ENCODE results near the gene NWD2.

The NWD2 gene

GRCh38 chr4:37469286-37469685, 224.7 kb downstream of the NWD2 start:
- Histone ChIP-seq H3K36me3 (ENCODE audit: control insufficient read depth in 2 of 2, insufficient read depth in 1 of 2, low read length in 2 of 2) (no peaks in the 10 kb centered on the region), H3K27ac (ENCODE audit: extremely low read depth, low read depth, low read length) (no peak overlapping the region), H3K9me3 (ENCODE audit: control insufficient read depth, insufficient read depth, low read depth, low read length) (no peaks in the 10 kb centered on the region), H3K4me1 (ENCODE audit: control insufficient read depth, insufficient read depth, low read length) (no peaks in the 10 kb centered on the region), H3K4me3 (ENCODE audit: low read depth, low read length) (no peak overlapping the region)
- CTCF ChIA-PET: interaction anchor here (1.1 kb wide), 1 partner anchor 16 kb away, joined by 5 read pairs; a partner anchor contains a TSS
- POLR2A ChIA-PET: no interaction called here
- TF ChIP-seq ZNF184 (tag by site-specific recombination; IDR thresholded peaks at IDR 0.05) (no peak), ZXDB (tag by site-specific recombination; IDR thresholded peaks at IDR 0.05) (no peak), ZBTB7A (tag by site-specific recombination; IDR thresholded peaks at IDR 0.05; ENCODE audit: low read depth) (no peak), ZBTB44 (tag by site-specific recombination; IDR thresholded peaks at IDR 0.05) (no peak), ZNF639 (tag by site-specific recombination; IDR thresholded peaks at IDR 0.05) (no peak), PRDM1 (tag by site-specific recombination; IDR thresholded peaks at IDR 0.05) (no peak), ZNF660 (tag by site-specific recombination; IDR thresholded peaks at IDR 0.05) (no peak), ZNF18 (tag by site-specific recombination; IDR thresholded peaks at IDR 0.05) (no peak), ZEB2 (tag by site-specific recombination; IDR thresholded peaks at IDR 0.05) (no peak), GFI1B (tag by site-specific recombination; IDR thresholded peaks at IDR 0.05) (no peak), ZNF785 (tag by site-specific recombination; IDR thresholded peaks at IDR 0.05) (no peak), ZNF37A (tag by site-specific recombination; IDR thresholded peaks at IDR 0.05) (no peak), ZNF449 (tag by site-specific recombination; IDR thresholded peaks at IDR 0.05) (no peak), ZNF626 (tag by site-specific recombination; IDR thresholded peaks at IDR 0.05) (no peak)

GRCh38 chr4:37470245-37470644, 225.7 kb downstream of the NWD2 start:
- no peaks in the 10 kb centered on the region for H3K4me1 ChIP-seq (ENCODE audit: control insufficient read depth, insufficient read depth, low read length)
- ChIA-PET CTCF (interaction anchor here (1.1 kb wide), 1 partner anchor 17 kb away, joined by 5 read pairs; a partner anchor contains a TSS), POLR2A (no interaction called here)
- no peaks in the 10 kb centered on the region for H3K9me3 ChIP-seq (ENCODE audit: control insufficient read depth, insufficient read depth, low read depth, low read length)
- H3K36me3 ChIP-seq (ENCODE audit: control insufficient read depth in 2 of 2, insufficient read depth in 1 of 2, low read length in 2 of 2): no peaks in the 10 kb centered on the region
- H3K27ac ChIP-seq (ENCODE audit: extremely low read depth, low read depth, low read length): no peak overlapping the region
- no peak overlapping the region for H3K4me3 ChIP-seq (ENCODE audit: low read depth, low read length)
- no peak for TF ChIP-seq PRDM4 (tag by site-specific recombination; IDR thresholded peaks at IDR 0.05)
- no peak for TF ChIP-seq OSR2 (tag by site-specific recombination; IDR thresholded peaks at IDR 0.05)
- TF ChIP-seq ZNF37A (tag by site-specific recombination; IDR thresholded peaks at IDR 0.05): no peak
- no peak for TF ChIP-seq ZNF114 (tag by site-specific recombination; IDR thresholded peaks at IDR 0.05)
- TF ChIP-seq HIC1 (tag by site-specific recombination; IDR thresholded peaks at IDR 0.05): no peak
- no peak for TF ChIP-seq ZSCAN4 (tag by site-specific recombination; IDR thresholded peaks at IDR 0.05)
- no peak for TF ChIP-seq ZNF791 (tag by site-specific recombination; IDR thresholded peaks at IDR 0.05)
